BE2C (cell line): ENCODE measurements around the gene TNFRSF1A.

Experiments
- DNase-seq: peaks from one replicate; pipeline ENCODE4 v3.0.0-alpha.2; 2020
- H3K27me3 ChIP-seq: fragments of 250-450 bp; sonication (Bioruptor Pico); 2 replicates; pipeline ENCODE4 v1.5.1; 2020; ENCODE audit warnings: mild to moderate bottlenecking
- H3K36me3 ChIP-seq: fragments of 250-450 bp; sonication (Bioruptor Pico); 2 replicates; pipeline ENCODE4 v1.5.1; 2020; ENCODE audit warnings: mild to moderate bottlenecking
- H3K4me1 ChIP-seq: fragments of 250-450 bp; sonication (Bioruptor Pico); 2 replicates; pipeline ENCODE4 v1.5.1; 2020
- H3K4me3 ChIP-seq: 2 replicates; pipeline ENCODE4 v1.5.1; 2011; ENCODE audit warnings: low read depth, low read length
- H3K9me3 ChIP-seq: fragments of 250-450 bp; sonication (Bioruptor Pico); 2 replicates; pipeline ENCODE4 v1.5.1; 2020
- TF ChIP-seq, protein P1 (sequence below): IDR thresholded peaks from 2 replicates; pipeline ENCODE4 v1.5.1; 2012; ENCODE audit warnings: mild to moderate bottlenecking, low read depth, low read length

Gene TNFRSF1A

DNA sequence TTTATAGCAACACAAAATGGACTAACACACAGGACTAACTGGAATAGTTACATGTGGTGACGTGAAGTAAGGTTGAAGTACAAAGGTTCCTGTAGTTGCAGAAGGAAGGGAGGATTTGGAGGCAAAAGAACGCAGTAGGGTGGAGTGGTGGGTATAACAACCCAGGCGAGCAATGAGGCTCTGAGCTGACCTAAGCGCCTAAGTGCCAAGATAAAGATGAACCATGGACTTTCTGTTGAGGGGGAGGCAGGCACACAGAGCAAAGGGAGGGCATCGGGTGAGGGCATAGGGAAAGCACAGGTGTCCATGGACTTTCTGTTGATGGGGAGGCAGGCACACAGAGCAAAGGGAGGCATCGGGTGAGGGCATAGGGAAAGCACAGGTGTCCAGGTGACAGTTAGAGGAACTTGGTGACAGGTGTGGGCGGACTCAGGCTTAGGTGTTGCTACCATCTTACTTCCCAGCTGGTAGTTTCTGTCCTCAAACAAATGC, 18.2 kb upstream of the TNFRSF1A start:
- no peaks in the 10 kb centered on the region for H3K9me3 ChIP-seq
- DNase-seq: no peak
- H3K4me3 ChIP-seq: no peak overlapping the region
- TF ChIP-seq, protein P1, sequence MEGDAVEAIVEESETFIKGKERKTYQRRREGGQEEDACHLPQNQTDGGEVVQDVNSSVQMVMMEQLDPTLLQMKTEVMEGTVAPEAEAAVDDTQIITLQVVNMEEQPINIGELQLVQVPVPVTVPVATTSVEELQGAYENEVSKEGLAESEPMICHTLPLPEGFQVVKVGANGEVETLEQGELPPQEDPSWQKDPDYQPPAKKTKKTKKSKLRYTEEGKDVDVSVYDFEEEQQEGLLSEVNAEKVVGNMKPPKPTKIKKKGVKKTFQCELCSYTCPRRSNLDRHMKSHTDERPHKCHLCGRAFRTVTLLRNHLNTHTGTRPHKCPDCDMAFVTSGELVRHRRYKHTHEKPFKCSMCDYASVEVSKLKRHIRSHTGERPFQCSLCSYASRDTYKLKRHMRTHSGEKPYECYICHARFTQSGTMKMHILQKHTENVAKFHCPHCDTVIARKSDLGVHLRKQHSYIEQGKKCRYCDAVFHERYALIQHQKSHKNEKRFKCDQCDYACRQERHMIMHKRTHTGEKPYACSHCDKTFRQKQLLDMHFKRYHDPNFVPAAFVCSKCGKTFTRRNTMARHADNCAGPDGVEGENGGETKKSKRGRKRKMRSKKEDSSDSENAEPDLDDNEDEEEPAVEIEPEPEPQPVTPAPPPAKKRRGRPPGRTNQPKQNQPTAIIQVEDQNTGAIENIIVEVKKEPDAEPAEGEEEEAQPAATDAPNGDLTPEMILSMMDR: no peak
- no peaks in the 10 kb centered on the region for H3K4me1 ChIP-seq
- no peaks in the 10 kb centered on the region for H3K36me3 ChIP-seq
- no peaks in the 10 kb centered on the region for H3K27me3 ChIP-seq

DNA sequence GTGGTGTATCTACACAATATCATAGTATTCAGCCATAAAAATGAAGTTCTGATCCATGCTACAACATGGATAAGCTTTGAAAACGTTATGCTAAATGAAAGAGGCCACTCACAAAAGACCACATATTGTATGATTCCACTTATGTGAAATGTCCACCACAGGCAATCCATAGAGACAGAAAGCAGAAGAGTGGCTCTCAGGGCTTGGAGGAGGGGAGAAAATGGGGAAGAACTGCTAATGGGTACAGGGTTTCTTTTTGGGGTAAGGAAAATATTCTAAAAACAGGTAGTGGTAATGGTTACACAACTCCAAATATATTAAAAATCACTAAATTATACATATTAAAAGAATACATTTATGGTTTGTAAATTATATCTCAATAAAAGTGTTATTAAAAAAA, 17.0 kb upstream of the TNFRSF1A start:
- no peak overlapping the region for H3K4me3 ChIP-seq
- H3K27me3 ChIP-seq: no peaks in the 10 kb centered on the region
- H3K4me1 ChIP-seq: no peaks in the 10 kb centered on the region
- DNase-seq: no peak
- no peaks in the 10 kb centered on the region for H3K36me3 ChIP-seq
- TF ChIP-seq, protein P1: no peak
- H3K9me3 ChIP-seq: no peaks in the 10 kb centered on the region

DNA sequence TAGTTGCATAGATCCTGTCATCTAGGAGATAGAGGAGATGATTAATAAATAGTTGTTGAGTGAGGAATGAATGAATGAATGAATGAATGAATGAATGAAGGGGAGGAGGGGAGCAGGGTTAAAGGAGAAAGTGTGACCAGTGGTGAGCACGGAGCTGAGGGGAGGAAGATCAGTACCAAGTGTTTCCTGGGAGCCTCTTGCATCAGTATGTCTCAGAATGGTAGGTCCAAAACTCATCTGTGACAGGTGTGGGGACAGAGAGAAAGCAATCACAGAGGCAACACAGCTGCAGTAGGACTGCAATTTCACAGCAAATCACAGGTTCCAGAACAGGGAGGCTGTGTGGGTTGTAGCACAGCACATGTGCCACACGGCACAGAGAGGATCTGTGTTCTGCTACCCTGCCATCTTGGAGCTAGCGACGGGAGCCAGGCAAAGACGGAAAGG, 14.5 kb upstream of the TNFRSF1A start:
- no peaks in the 10 kb centered on the region for H3K9me3 ChIP-seq
- H3K4me3 ChIP-seq: no peak overlapping the region
- TF ChIP-seq, protein P1: no peak
- no peaks in the 10 kb centered on the region for H3K27me3 ChIP-seq
- no peaks in the 10 kb centered on the region for H3K4me1 ChIP-seq
- DNase-seq: no peak
- H3K36me3 ChIP-seq: no peaks in the 10 kb centered on the region

DNA sequence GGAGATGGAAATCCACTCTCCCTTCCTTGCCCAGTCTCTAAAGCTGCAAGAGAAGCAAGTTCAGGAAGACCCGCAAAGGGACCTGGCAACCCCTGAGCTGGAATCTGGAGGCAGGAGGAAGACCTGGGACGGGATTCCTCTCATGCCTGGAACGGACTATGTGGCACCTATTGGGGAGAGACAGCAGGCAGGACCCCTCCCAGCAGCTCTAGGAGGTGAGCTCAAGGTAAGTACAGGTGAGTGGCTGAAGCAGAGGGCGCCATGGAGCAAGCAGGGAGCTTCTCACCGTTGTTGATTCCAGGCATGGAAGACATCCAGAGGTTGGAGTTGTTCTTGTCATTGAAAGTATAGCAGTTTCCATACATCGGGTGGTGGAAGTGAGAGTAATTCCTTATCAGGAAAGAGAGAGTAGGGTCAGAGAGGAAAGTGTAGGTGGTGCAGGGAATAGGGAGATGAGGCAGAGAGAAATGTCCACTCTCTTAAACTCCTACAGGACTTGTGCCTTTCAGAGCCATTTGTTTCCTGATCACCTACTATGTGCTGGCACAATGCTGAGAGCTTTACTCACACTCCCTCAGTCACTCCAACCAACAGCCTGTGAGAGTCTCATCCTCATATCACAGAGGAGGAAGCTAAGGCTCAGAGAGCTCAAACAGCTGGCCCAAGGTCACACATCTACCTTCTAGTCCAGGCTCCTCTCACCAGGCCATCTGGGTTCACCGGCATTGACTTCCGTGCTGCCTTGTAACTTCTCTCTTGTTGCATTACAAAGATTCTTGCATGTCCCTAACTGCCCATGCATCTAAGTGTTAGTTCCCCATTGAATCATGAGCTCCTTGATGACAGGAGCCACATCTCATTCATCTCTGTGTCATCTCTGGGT, 13.9 kb upstream of the TNFRSF1A start:
- H3K9me3 ChIP-seq: no peaks in the 10 kb centered on the region
- no peaks in the 10 kb centered on the region for H3K4me1 ChIP-seq
- no peaks in the 10 kb centered on the region for H3K27me3 ChIP-seq
- H3K36me3 ChIP-seq: no peaks in the 10 kb centered on the region
- no peak for DNase-seq
- no peak overlapping the region for H3K4me3 ChIP-seq
- TF ChIP-seq, protein P1: no peak

DNA sequence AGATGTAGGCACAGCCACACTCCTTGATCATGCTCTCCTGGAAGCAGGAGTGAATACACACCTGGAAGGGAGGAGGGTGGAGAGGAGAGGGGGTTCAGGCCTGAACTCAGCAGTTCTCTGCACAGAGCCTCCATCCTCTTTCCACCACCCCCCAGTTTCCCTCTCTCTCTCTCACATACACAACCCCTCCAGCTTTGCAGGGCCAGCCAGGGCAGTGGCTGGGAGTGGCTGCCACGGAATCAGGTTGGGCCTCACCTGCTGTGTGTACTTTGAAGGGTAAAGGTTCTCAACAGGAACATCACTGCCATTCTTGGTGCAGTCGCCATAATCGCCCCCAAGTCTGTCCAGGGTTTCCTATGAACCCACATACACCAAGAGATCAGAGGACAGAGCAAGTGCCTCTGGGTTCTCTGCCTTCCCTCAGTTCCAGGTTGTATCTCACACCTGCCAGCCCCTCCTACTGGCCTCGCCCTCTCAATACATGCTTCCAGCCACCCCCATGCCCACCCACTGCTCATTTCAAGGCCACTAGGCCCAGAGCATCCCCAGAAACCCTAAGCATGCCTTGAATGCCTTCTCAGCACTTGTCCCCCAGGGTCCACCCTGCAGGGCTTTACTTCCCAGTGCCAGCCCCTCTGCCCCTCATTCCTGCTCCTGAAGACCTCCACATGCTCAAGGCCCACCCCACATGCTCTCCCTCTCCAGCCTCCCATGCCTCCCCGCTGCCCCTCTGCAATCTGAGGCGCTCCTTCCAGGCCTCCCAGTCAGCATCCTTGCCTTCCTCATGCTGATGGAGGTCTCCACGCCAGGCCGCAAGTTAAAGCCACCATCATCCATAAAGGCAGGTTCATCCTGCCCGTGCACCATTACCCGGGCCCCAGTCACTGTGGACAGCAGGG, 12.9 kb upstream of the TNFRSF1A start:
- no peaks in the 10 kb centered on the region for H3K27me3 ChIP-seq
- H3K9me3 ChIP-seq: no peaks in the 10 kb centered on the region
- TF ChIP-seq, protein P1: no peak
- DNase-seq: no peak
- H3K36me3 ChIP-seq: no peaks in the 10 kb centered on the region
- no peak overlapping the region for H3K4me3 ChIP-seq
- no peaks in the 10 kb centered on the region for H3K4me1 ChIP-seq
